Endothelial cell of umbilical vein (primary cell): ENCODE results near the gene CLSTN1. TPM values are rescaled to one million over a fixed set of nuclear protein-coding genes. Genes with fewer than 3 reads are reported as not detected.

Source experiments
- BruUV-seq: library from RNA; stranded (reverse); fragments of 400-500 nt; replicated peaks from 2 replicates; lab custom pipeline; 2021; lab: Mats Ljungman, UMichigan
- CTCF ChIA-PET: fragments of 300-600, 350-600 bp; sonication (Branson Sonifier 250); formaldehyde crosslinking; loops from one replicate; lab custom pipeline; 2021; ENCODE audit warnings: antibody characterized with exemption, inconsistent platforms; lab: Charles Lee
- POLR2A ChIA-PET: fragments of 300-600, 350-600 bp; sonication (Branson Sonifier 250); formaldehyde crosslinking; loops from one replicate; lab custom pipeline; 2021; ENCODE audit warnings: antibody characterized with exemption, inconsistent platforms; lab: Charles Lee
- DNase-seq: peaks from one replicate; pipeline ENCODE4 v3.0.0-alpha.2; 2011; ENCODE audit warnings: low read depth, low spot score
- FAIRE-seq: peaks from 2 replicates; lab custom pipeline; 2011; peaks lifted over from hg19 to GRCh38; lab: Jason Lieb, UNC
- H2AFZ ChIP-seq: 2 replicates; pipeline ENCODE4 v1.6.0; 2012; ENCODE audit warnings: low read depth, low read length, control low read depth, inconsistent platforms
- H3K27ac ChIP-seq: 2 replicates; pipeline ENCODE4 v1.5.1; 2011; ENCODE audit warnings: low read depth, mild to moderate bottlenecking, control low read depth, low read length, moderate library complexity; ENCODE audit not compliant: insufficient read depth
- H3K27me3 ChIP-seq, 2 experiments: 2 replicates each; pipeline versions ENCODE4 v1.6.0 to v1.6.1; 2011; ENCODE audit warnings: low read length in 2 of 2, mixed read lengths in 1 of 2; ENCODE audit not compliant: control insufficient read depth in 2 of 2, insufficient read depth in 2 of 2
- H3K36me3 ChIP-seq, 2 experiments: 2 replicates in 1 of 2; 3 replicates in 1 of 2; pipeline ENCODE4 v1.5.1; 2011; ENCODE audit warnings: low read length in 2 of 2, mild to moderate bottlenecking in 1 of 2, moderate library complexity in 1 of 2; ENCODE audit not compliant: control insufficient read depth in 2 of 2, insufficient read depth in 2 of 2; ENCODE audit errors: extremely low read depth in 1 of 2
- H3K4me1 ChIP-seq: 3 replicates; pipeline ENCODE4 v1.5.1; 2011; ENCODE audit warnings: mild to moderate bottlenecking, low read length; ENCODE audit not compliant: control insufficient read depth, insufficient read depth; ENCODE audit errors: extremely low read depth
- H3K4me2 ChIP-seq: 2 replicates; pipeline ENCODE4 v1.6.1; 2011; ENCODE audit warnings: low read length, control low read depth, mixed read lengths; ENCODE audit not compliant: insufficient read depth
- H3K4me3 ChIP-seq, 3 experiments: fragments of 200-600 bp in 1 of 3; sonication (generic), shearing (Covaris generic) in 1 of 3; replicated peaks in 1 of 3; 2 replicates each; pipeline ENCODE4 v1.5.1; 2011 to 2016; ENCODE audit warnings: control low read depth in 3 of 3, low read length in 3 of 3, mild to moderate bottlenecking in 2 of 3, inconsistent platforms in 1 of 3, low read depth in 1 of 3, moderate library complexity in 1 of 3; ENCODE audit not compliant: insufficient read depth in 1 of 3
- H3K79me2 ChIP-seq: 2 replicates; pipeline ENCODE4 v1.6.0; 2012; ENCODE audit warnings: low read length, inconsistent platforms; ENCODE audit not compliant: control insufficient read depth, insufficient read depth
- H3K9ac ChIP-seq: replicated peaks from 2 replicates; pipeline ENCODE3; 2011; ENCODE audit warnings: low read length, control low read depth; ENCODE audit not compliant: insufficient read depth; ENCODE audit errors: extremely low read depth
- H3K9me1 ChIP-seq: replicated peaks from 3 replicates; pipeline ENCODE4 v1.6.0; 2011; ENCODE audit warnings: mild to moderate bottlenecking, low read length; ENCODE audit not compliant: control insufficient read depth, insufficient read depth; ENCODE audit errors: extremely low read depth
- H3K9me3 ChIP-seq: replicated peaks from 2 replicates; pipeline ENCODE4 v1.5.1; 2012; ENCODE audit warnings: low read length, inconsistent platforms; ENCODE audit not compliant: control insufficient read depth, insufficient read depth
- H4K20me1 ChIP-seq: replicated peaks from 2 replicates; pipeline ENCODE3; 2011; ENCODE audit warnings: mild to moderate bottlenecking, low read length; ENCODE audit not compliant: control insufficient read depth, insufficient read depth; ENCODE audit errors: extremely low read depth
- CTCF ChIP-seq, 2 donors: IDR thresholded peaks; 1 replicate in 1 of 2; 2 replicates in 1 of 2; pipeline ENCODE4 v1.5.1; 2011; ENCODE audit warnings: low read length in 2 of 2, mild to moderate bottlenecking in 2 of 2, moderate library complexity in 2 of 2, control low read depth in 1 of 2, inconsistent platforms in 1 of 2, low read depth in 1 of 2; ENCODE audit not compliant: insufficient read depth in 1 of 2; ENCODE audit errors: extremely low read depth in 1 of 2
- EZH2 ChIP-seq: IDR thresholded peaks from 2 replicates; pipeline ENCODE4 v1.6.1; 2012; ENCODE audit warnings: borderline replicate concordance, low read depth, mild to moderate bottlenecking, moderate library complexity, low read length, inconsistent platforms; ENCODE audit not compliant: severe bottlenecking
- FOS ChIP-seq: IDR thresholded peaks from 2 replicates; pipeline ENCODE4 v1.6.1; 2011; ENCODE audit warnings: mild to moderate bottlenecking, low read length, moderate library complexity, borderline replicate concordance; ENCODE audit not compliant: insufficient read depth
- GATA2 ChIP-seq: IDR thresholded peaks from 2 replicates; pipeline ENCODE4 v1.7.0; 2011; ENCODE audit warnings: low read depth, mild to moderate bottlenecking, moderate library complexity, mixed read lengths, low read length; ENCODE audit not compliant: insufficient read length, insufficient read depth
- JUN ChIP-seq: IDR thresholded peaks from 2 replicates; pipeline ENCODE4 v1.6.1; 2011; ENCODE audit warnings: borderline replicate concordance, low read depth; ENCODE audit not compliant: insufficient read length, insufficient read depth
- MAX ChIP-seq: IDR thresholded peaks from 2 replicates; pipeline ENCODE4 v1.6.1; 2011; ENCODE audit not compliant: insufficient read depth, insufficient read length
- MYC ChIP-seq: IDR thresholded peaks from one replicate; pipeline ENCODE4 v1.6.1; 2011; ENCODE audit warnings: mild to moderate bottlenecking, low read depth, low read length
- POLR2A ChIP-seq: IDR thresholded peaks from 2 replicates; pipeline ENCODE4 v1.6.1; 2012; ENCODE audit warnings: low read depth, mild to moderate bottlenecking, control low read depth, low read length
- POLR2AphosphoS5 ChIP-seq: IDR thresholded peaks from 2 replicates; pipeline ENCODE4 v1.6.1; 2012; ENCODE audit warnings: low read depth, mild to moderate bottlenecking, control low read depth, low read length, moderate library complexity; ENCODE audit not compliant: insufficient read depth
- dilution Hi-C: fragments of 300-500 bp; cut with MboI; formaldehyde crosslinking; loops from one replicate; pipeline ENCODE4 v1.15.0; 2019; ENCODE audit warnings: low sequenced_read_pairs; ENCODE audit not compliant: extremely low pct_ligation_motif_present
- intact Hi-C: fragments of 100-400 bp; cut with micrococcal nuclease; formaldehyde crosslinking; loops from one replicate; pipeline ENCODE4 v1.10.0; 2022
- polyA plus RNA-seq, 4 experiments: library from polyadenylated mRNA; depleted of rRNA in 3 of 4; stranded (reverse) in 3 of 4; unstranded in 1 of 4; fragments of >200 nt; gene quantifications; 2 replicates each; pipeline versions ENCODE4 v1.2.1 to v1.2.3, GENCODE V29; 2011 to 2012; ENCODE audit warnings: missing spikeins in 1 of 4
- total RNA-seq: library from RNA; stranded (reverse); gene quantifications from 2 replicates; pipeline ENCODE4 v1.2.3, GENCODE V29; 2021

CLSTN1 gene
- total and polyA plus RNA-seq, 2 donors (not counting 3 experiments of a cell fraction or from before 2014, with no cell fraction given) = 49.1 to 130 TPM

- dilution Hi-C loops = no loop called here
- POLR2A ChIA-PET = interaction anchor here (0.7 kb wide), 1 partner anchor 120 kb away, joined by 5 read pairs; no protein-coding TSS in a partner anchor
Measured at GRCh38 chr1:9764550-9764949, 59.2 kb downstream of the CLSTN1 start.

More at GRCh38 chr1:9764550-9764949, 59.2 kb downstream of the CLSTN1 start:
- Histone ChIP-seq H2AFZ (no peak overlapping the region), H3K4me3 (no peak overlapping the region), H3K9ac (no peak overlapping the region), H4K20me1 (peaks cover 2% of the 10 kb centered on the region), H3K79me2 (peaks cover 15% of the 10 kb centered on the region), H3K4me1 (no peaks in the 10 kb centered on the region), H3K36me3 (no peaks in the 10 kb centered on the region), H3K4me2 (no peak overlapping the region), H3K27ac (no peak overlapping the region), H3K9me3 (no peaks in the 10 kb centered on the region), H3K9me1 (no peaks in the 10 kb centered on the region), H3K27me3 (no peaks in the 10 kb centered on the region)
- DNase-seq (no peak), FAIRE-seq (no peak)
- BruUV-seq = no TSS peak
- CTCF ChIA-PET = no interaction called here
- TF ChIP-seq MYC (no peak), POLR2A (no peak), GATA2 (no peak), CTCF (IDR thresholded peaks at IDR 0.05; ENCODE audit: extremely low read depth in 1 of 2, insufficient read depth in 1 of 2, low read depth in 1 of 2, low read length in 2 of 2) (no peak), JUN (no peak), FOS (no peak), MAX (no peak), EZH2 (no peak), POLR2AphosphoS5 (no peak)
- intact Hi-C loops = no loop called here
